ENCODE measurements around the gene CACNA1D. TPM values are rescaled to one million over a fixed set of nuclear protein-coding genes. Genes with fewer than 3 reads are reported as not detected.

CACNA1D gene
- total RNA-seq, 1 experiment from 2014 or later: 1.1 TPM

DNA sequence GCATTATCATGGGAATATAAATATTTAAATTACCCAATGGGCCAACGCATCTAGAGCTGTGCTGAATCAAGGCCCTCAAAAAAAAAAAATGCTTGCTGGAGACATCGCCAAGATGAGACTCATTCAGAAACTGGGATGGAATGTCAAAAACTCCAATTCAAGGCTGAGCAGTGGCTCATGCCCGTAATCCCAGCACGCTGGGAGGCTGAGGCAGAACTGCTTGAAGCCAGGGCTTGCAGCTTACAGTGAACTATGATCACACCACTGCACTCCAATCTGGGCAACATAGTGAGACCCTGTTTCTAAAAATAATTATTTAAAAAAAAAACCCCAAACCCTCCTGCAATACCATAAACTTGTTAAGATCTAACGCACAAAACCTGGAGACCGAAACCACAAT, 3.1 kb upstream of the CACNA1D start:
- H3K4me1 ChIP-seq (ENCODE audit: control insufficient read depth in 1 of 2, insufficient read depth in 2 of 2, low read length in 2 of 2): peaks cover 0 to 12% of the 10 kb centered on the region in 2 experiments; a peak in 1 of 4 replicates
- H3K36me3 ChIP-seq (ENCODE audit: control insufficient read depth in 1 of 2, insufficient read depth in 2 of 2, low read length in 2 of 2): no peaks in the 10 kb centered on the region
- no peak overlapping the region for H3K27ac ChIP-seq (ENCODE audit: low read depth, low read length)
- H3K9me3 ChIP-seq (ENCODE audit: control insufficient read depth in 1 of 2, insufficient read depth in 1 of 2, low read depth in 1 of 2, low read length in 2 of 2): no peaks in the 10 kb centered on the region
- ATAC-seq: no peak
- no peaks in the 10 kb centered on the region for H3K79me2 ChIP-seq (ENCODE audit: insufficient read depth, low read length)
- no peak overlapping the region for H3K4me2 ChIP-seq (ENCODE audit: low read length)
- no peak overlapping the region for H3K4me3 ChIP-seq (replicated peaks in 1 of 2; ENCODE audit: low read depth in 1 of 2, low read length in 2 of 2)
- intact Hi-C loops (cut with micrococcal nuclease): no loop called here
- no TSS peak for BruUV-seq (replicated peaks)
- H3K9me2 ChIP-seq (ENCODE audit: insufficient read depth): no peaks in the 10 kb centered on the region
- H3K27me3 ChIP-seq (ENCODE audit: insufficient read depth, low read length): peaks cover 5% of the 10 kb centered on the region; the same call in 1 of the 2 replicates
- H4K20me1 ChIP-seq (ENCODE audit: insufficient read depth): no peaks in the 10 kb centered on the region
- TF ChIP-seq, protein P1, sequence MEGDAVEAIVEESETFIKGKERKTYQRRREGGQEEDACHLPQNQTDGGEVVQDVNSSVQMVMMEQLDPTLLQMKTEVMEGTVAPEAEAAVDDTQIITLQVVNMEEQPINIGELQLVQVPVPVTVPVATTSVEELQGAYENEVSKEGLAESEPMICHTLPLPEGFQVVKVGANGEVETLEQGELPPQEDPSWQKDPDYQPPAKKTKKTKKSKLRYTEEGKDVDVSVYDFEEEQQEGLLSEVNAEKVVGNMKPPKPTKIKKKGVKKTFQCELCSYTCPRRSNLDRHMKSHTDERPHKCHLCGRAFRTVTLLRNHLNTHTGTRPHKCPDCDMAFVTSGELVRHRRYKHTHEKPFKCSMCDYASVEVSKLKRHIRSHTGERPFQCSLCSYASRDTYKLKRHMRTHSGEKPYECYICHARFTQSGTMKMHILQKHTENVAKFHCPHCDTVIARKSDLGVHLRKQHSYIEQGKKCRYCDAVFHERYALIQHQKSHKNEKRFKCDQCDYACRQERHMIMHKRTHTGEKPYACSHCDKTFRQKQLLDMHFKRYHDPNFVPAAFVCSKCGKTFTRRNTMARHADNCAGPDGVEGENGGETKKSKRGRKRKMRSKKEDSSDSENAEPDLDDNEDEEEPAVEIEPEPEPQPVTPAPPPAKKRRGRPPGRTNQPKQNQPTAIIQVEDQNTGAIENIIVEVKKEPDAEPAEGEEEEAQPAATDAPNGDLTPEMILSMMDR (IDR thresholded peaks at IDR 0.05 in 2 of 3, conservative IDR thresholded peaks at IDR 0.05 in 1 of 3; ENCODE audit: borderline replicate concordance in 1 of 3, insufficient read depth in 1 of 3, low read depth in 2 of 3, low read length in 2 of 3): no peak
- TF ChIP-seq EZH2phosphoT487 (IDR thresholded peaks at IDR 0.05; ENCODE audit: borderline replicate concordance) (no peak), TCF7L2 (IDR thresholded peaks at IDR 0.05; ENCODE audit: borderline replicate concordance, extremely low read depth, insufficient read depth, insufficient read length) (no peak), ZFX (IDR thresholded peaks at IDR 0.05) (no peak), EZH2 (IDR thresholded peaks at IDR 0.05) (no peak), POLR2A (IDR thresholded peaks at IDR 0.05; ENCODE audit: borderline replicate concordance, extremely low read depth, insufficient read depth, insufficient read length) (no peak), SRF (IDR thresholded peaks at IDR 0.05; ENCODE audit: low read depth) (no peak)
- TF ChIP-seq, protein P2, sequence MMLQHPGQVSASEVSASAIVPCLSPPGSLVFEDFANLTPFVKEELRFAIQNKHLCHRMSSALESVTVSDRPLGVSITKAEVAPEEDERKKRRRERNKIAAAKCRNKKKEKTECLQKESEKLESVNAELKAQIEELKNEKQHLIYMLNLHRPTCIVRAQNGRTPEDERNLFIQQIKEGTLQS (IDR thresholded peaks at IDR 0.05): no peak
- TF ChIP-seq, protein P3, sequence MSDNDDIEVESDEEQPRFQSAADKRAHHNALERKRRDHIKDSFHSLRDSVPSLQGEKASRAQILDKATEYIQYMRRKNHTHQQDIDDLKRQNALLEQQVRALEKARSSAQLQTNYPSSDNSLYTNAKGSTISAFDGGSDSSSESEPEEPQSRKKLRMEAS (IDR thresholded peaks at IDR 0.05): no peak
- TF ChIP-seq, protein P4, sequence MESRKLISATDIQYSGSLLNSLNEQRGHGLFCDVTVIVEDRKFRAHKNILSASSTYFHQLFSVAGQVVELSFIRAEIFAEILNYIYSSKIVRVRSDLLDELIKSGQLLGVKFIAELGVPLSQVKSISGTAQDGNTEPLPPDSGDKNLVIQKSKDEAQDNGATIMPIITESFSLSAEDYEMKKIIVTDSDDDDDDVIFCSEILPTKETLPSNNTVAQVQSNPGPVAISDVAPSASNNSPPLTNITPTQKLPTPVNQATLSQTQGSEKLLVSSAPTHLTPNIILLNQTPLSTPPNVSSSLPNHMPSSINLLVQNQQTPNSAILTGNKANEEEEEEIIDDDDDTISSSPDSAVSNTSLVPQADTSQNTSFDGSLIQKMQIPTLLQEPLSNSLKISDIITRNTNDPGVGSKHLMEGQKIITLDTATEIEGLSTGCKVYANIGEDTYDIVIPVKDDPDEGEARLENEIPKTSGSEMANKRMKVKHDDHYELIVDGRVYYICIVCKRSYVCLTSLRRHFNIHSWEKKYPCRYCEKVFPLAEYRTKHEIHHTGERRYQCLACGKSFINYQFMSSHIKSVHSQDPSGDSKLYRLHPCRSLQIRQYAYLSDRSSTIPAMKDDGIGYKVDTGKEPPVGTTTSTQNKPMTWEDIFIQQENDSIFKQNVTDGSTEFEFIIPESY (IDR thresholded peaks at IDR 0.05; ENCODE audit: extremely low read depth, insufficient replicate concordance, low read length): no peak
- ChIA-PET CTCF (no interaction called here), RAD21 (ENCODE audit: low non-redundant PET in 1 of 2, low total read pairs in 2 of 2, uncharacterized antibody in 2 of 2, unreplicated experiment in 2 of 2) (no interaction called here), POLR2A (no interaction called here)
- DNase-seq (ENCODE audit: low read depth, low spot score): no peak
- no peak overlapping the region for H2AFZ ChIP-seq (ENCODE audit: low read depth, low read length, poor library complexity, severe bottlenecking)
- H3K9ac ChIP-seq (ENCODE audit: low read length): no peak overlapping the region

All from HCT116 (cell line).